ENCODE measurements around the gene GABPB2.

GRCh38 chr1:151054971-151055547 is 15.5 kb upstream of the GABPB2 start:
- TF ChIP-seq CTCF (IDR thresholded peaks at IDR 0.05) (no peak), POLR2A (IDR thresholded peaks at IDR 0.05) (no peak), POLR2AphosphoS5 (IDR thresholded peaks at IDR 0.05) (no peak)

Data from gastroesophageal sphincter (tissue), 3 donors.